ENCODE results near the gene RAB11A. TPM values are rescaled to one million over a fixed set of nuclear protein-coding genes. Genes with fewer than 3 reads are reported as not detected.

Gene RAB11A
- total and polyA plus RNA-seq, 2 donors, result 118 to 119 TPM

DNA sequence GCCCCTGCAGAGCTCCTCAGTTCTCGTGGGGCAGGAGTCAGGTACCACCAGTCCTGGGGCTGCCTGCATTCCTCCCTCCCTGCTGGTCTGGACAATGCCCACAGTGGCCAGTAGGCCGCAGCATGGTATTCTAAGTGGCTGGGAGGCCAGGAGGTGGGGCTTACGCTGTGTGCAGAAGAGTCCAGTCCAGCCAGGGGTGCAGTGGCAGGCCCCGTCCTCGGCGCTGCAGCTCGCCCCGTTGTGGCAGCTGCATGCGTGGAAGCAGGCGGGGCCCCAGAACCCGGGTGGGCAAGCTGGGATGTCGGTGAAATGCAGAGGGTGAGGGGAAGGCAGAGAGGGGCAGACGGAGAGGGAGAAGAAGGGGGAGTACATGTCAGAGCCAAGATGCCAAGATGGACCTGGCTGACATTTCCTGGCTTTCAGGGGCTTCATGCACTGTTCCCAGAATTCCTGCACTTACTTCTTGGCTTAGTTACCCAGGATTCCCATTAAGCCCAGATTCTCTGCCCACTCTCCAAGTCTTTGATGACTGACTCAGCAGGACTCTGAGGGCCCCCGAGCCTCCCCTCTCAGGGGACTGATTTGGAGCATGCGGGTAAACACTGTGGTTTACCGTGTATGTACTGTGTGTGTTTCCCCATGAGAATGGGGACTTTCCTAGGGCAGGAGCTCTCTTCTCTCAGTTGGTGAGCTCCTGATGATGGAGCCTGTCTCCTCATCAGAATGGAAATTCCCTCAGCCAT is 47.5 kb downstream of the RAB11A start:
- Histone ChIP-seq H3K27ac (ENCODE audit: low read depth in 1 of 2, low read length in 1 of 2) (no peak overlapping the region), H3K4me3 (ENCODE audit: low read length in 2 of 2) (no peak overlapping the region), H3K9me3 (ENCODE audit: control insufficient read depth in 2 of 2, insufficient read depth in 1 of 2, low read length in 1 of 2) (no peaks in the 10 kb centered on the region), H3K36me3 (ENCODE audit: control insufficient read depth in 2 of 2, insufficient read depth in 2 of 2, low read length in 1 of 2) (no peaks in the 10 kb centered on the region), H3K27me3 (ENCODE audit: control insufficient read depth in 2 of 2, insufficient read depth in 1 of 2, low read length in 1 of 2) (no peaks in the 10 kb centered on the region), H3K4me1 (ENCODE audit: control insufficient read depth in 2 of 2, insufficient read depth in 2 of 2, low read length in 2 of 2) (peaks cover 0 to 9% of the 10 kb centered on the region in 2 donors)
- DNase-seq (ENCODE audit: low read depth in 6 of 9, low spot score in 9 of 9), result peak in 1 of 9 donors; percentile 21
- 93% methylated on average over 16 of the region's 16 CpGs for WGBS

DNA sequence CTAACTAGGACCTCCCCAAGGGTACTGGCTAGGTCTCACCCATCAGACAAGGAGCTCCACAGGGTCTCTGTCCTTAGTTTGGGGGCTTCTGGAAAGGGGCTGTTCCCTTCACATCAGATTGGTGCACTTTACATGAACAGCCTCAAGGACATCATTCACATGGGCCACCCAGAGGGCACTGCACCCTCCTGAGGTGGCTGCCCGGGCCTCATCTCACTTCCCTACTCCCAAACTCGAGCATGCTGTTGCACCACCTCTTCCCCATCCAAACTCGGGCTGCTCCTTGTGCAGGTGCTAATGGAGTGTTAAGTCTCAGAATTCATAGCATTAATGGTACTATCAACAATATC is 48.1 kb downstream of the RAB11A start:
- H3K36me3 ChIP-seq (ENCODE audit: control insufficient read depth in 2 of 2, insufficient read depth in 2 of 2, low read length in 1 of 2), result no peaks in the 10 kb centered on the region
- H3K27me3 ChIP-seq (ENCODE audit: control insufficient read depth in 2 of 2, insufficient read depth in 1 of 2, low read length in 1 of 2), result no peaks in the 10 kb centered on the region
- H3K9me3 ChIP-seq (ENCODE audit: control insufficient read depth in 2 of 2, insufficient read depth in 1 of 2, low read length in 1 of 2), result no peaks in the 10 kb centered on the region
- no peak overlapping the region for H3K27ac ChIP-seq (ENCODE audit: low read depth in 1 of 2, low read length in 1 of 2)
- DNase-seq (ENCODE audit: low read depth in 6 of 9, low spot score in 9 of 9), result no peak
- peaks cover 0 to 9% of the 10 kb centered on the region in 2 donors for H3K4me1 ChIP-seq (ENCODE audit: control insufficient read depth in 2 of 2, insufficient read depth in 2 of 2, low read length in 2 of 2)
- H3K4me3 ChIP-seq (ENCODE audit: low read length in 2 of 2), result no peak overlapping the region
- 95% methylated on average over 3 of the region's 3 CpGs for WGBS

DNA sequence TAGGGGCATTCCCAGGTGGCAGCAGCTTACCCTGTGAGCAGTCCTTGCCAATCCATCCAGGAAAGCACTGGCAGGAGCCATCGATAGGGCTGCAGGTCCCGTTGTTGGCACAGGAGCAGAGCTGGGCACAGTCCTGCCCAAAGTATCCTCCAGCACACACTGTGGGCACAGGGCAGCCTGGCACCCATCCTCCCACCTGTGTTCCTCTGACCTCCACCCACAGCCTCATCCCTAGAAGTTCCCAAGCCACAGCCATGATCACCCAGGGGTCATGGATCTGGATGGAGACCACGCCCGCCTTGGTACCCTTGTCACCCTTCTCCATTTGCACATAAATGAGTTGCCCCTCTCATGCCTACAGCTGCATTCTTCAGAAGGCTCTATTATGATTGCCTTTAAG is 48.6 kb downstream of the RAB11A start:
- H3K4me1 ChIP-seq (ENCODE audit: control insufficient read depth in 2 of 2, insufficient read depth in 2 of 2, low read length in 2 of 2), result peaks cover 0 to 9% of the 10 kb centered on the region in 2 donors
- no peak overlapping the region for H3K4me3 ChIP-seq (ENCODE audit: low read length in 2 of 2)
- H3K27me3 ChIP-seq (ENCODE audit: control insufficient read depth in 2 of 2, insufficient read depth in 1 of 2, low read length in 1 of 2), result no peaks in the 10 kb centered on the region
- H3K27ac ChIP-seq (ENCODE audit: low read depth in 1 of 2, low read length in 1 of 2), result no peak overlapping the region
- 100% methylated on average over 4 of the region's 4 CpGs for WGBS
- H3K9me3 ChIP-seq (ENCODE audit: control insufficient read depth in 2 of 2, insufficient read depth in 1 of 2, low read length in 1 of 2), result no peaks in the 10 kb centered on the region
- DNase-seq (ENCODE audit: low read depth in 6 of 9, low spot score in 9 of 9), result no peak
- no peaks in the 10 kb centered on the region for H3K36me3 ChIP-seq (ENCODE audit: control insufficient read depth in 2 of 2, insufficient read depth in 2 of 2, low read length in 1 of 2)

DNA sequence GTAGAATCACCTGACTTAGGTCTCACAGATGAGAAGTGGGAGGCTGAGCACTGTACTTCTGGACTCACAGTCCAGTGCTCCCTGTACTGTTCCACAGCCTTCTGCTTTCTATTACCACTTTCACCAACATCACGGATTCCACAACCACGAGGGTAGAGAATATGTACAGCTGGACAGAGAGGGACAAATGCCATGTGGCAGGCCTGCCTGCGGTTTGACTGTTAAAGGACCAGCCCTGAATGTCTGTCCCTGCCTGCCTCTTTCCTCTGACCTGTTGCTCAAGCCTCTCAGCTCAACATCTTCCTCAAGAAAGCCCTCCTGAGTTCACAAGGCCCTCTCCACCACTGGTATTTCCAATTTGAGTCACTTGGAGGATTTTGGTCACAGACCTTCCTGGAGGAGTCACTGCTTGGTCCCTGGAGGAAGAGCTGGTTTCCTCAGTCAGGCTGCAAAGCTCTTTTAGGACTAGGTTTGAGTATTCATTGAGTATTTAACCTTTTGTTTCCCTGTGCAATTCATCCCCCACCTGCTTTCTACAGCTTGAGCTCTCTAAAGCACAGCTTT is 49.1 kb downstream of the RAB11A start:
- 95% methylated on average over 3 of the region's 3 CpGs for WGBS
- no peak overlapping the region for H3K4me3 ChIP-seq (ENCODE audit: low read length in 2 of 2)
- no peak for DNase-seq (ENCODE audit: low read depth in 6 of 9, low spot score in 9 of 9)
- H3K4me1 ChIP-seq (ENCODE audit: control insufficient read depth in 2 of 2, insufficient read depth in 2 of 2, low read length in 2 of 2), result peaks cover 0 to 9% of the 10 kb centered on the region in 2 donors
- no peaks in the 10 kb centered on the region for H3K27me3 ChIP-seq (ENCODE audit: control insufficient read depth in 2 of 2, insufficient read depth in 1 of 2, low read length in 1 of 2)
- H3K36me3 ChIP-seq (ENCODE audit: control insufficient read depth in 2 of 2, insufficient read depth in 2 of 2, low read length in 1 of 2), result no peaks in the 10 kb centered on the region
- no peaks in the 10 kb centered on the region for H3K9me3 ChIP-seq (ENCODE audit: control insufficient read depth in 2 of 2, insufficient read depth in 1 of 2, low read length in 1 of 2)
- H3K27ac ChIP-seq (ENCODE audit: low read depth in 1 of 2, low read length in 1 of 2), result no peak overlapping the region

DNA sequence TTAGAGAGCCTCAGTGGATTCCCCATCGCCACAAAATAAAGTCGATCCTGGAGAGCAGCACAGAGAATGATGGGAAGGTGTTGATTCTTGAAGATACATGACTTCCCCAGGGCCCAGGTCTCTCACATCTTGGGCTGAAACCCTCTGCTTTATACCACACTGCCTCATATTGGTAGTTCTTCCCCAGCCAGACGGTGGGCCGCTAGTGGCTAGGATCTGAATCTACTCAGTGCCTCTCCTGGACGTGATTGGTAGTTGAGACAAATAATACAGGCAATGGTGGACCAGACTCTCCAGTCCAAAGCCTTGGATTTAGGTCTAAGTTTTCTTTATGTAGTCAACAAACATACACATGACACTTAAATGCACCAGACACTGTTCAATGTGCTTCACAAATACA is 49.7 kb downstream of the RAB11A start:
- WGBS, result over 99% methylated on average over 5 of the region's 5 CpGs
- Histone ChIP-seq H3K4me3 (ENCODE audit: low read length in 2 of 2) (no peak overlapping the region), H3K4me1 (ENCODE audit: control insufficient read depth in 2 of 2, insufficient read depth in 2 of 2, low read length in 2 of 2) (peaks cover 0 to 9% of the 10 kb centered on the region in 2 donors), H3K27me3 (ENCODE audit: control insufficient read depth in 2 of 2, insufficient read depth in 1 of 2, low read length in 1 of 2) (no peaks in the 10 kb centered on the region), H3K36me3 (ENCODE audit: control insufficient read depth in 2 of 2, insufficient read depth in 2 of 2, low read length in 1 of 2) (no peaks in the 10 kb centered on the region), H3K9me3 (ENCODE audit: control insufficient read depth in 2 of 2, insufficient read depth in 1 of 2, low read length in 1 of 2) (no peaks in the 10 kb centered on the region), H3K27ac (ENCODE audit: low read depth in 1 of 2, low read length in 1 of 2) (no peak overlapping the region)
- no peak for DNase-seq (ENCODE audit: low read depth in 6 of 9, low spot score in 9 of 9)

DNA sequence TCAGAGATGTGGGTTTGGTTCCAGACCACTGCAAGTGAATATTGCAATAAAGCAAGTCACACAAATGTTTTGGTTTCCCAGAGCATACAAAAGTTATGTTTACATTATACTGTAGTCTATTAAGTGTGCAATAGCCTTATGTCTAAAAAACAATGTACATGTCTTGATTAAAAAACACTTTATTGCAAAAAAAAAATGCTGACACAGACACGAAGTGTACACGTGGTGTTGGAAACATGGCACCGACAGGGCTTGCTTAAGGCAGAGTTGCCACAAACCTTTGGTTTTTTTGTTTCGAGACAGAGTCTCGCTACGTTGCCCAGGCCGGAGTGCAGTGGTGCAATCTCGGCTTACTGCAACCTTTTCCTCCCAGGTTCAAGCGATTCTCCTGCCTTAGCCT is 50.1 kb downstream of the RAB11A start:
- H3K36me3 ChIP-seq (ENCODE audit: control insufficient read depth in 2 of 2, insufficient read depth in 2 of 2, low read length in 1 of 2), result no peaks in the 10 kb centered on the region
- 97% methylated on average over 9 of the region's 9 CpGs for WGBS
- H3K4me1 ChIP-seq (ENCODE audit: control insufficient read depth in 2 of 2, insufficient read depth in 2 of 2, low read length in 2 of 2), result peaks cover 0 to 9% of the 10 kb centered on the region in 2 donors
- H3K9me3 ChIP-seq (ENCODE audit: control insufficient read depth in 2 of 2, insufficient read depth in 1 of 2, low read length in 1 of 2), result no peaks in the 10 kb centered on the region
- DNase-seq (ENCODE audit: low read depth in 6 of 9, low spot score in 9 of 9), result no peak
- no peak overlapping the region for H3K27ac ChIP-seq (ENCODE audit: low read depth in 1 of 2, low read length in 1 of 2)
- no peaks in the 10 kb centered on the region for H3K27me3 ChIP-seq (ENCODE audit: control insufficient read depth in 2 of 2, insufficient read depth in 1 of 2, low read length in 1 of 2)
- H3K4me3 ChIP-seq (ENCODE audit: low read length in 2 of 2), result no peak overlapping the region

DNA sequence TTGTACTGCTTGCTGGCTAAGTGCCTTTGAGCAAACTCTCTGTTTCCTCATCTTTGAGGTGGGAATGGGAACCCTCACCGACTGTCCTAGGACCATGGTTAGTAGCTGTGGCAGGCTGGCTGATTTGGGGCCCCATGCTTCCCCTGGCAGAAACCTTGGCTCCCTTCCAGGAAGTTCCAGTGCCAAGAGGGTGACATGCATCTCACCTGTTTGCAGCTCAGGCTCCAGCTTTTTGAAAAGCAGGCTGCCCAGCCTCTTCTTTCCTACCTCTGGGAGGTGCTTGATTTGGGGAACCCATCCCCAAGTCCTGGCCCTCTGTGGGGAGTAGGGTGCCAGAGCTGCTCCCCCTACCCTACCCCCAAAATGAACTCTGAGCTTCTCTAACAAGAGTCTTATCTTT is 50.8 kb downstream of the RAB11A start:
- Histone ChIP-seq H3K36me3 (ENCODE audit: control insufficient read depth in 2 of 2, insufficient read depth in 2 of 2, low read length in 1 of 2) (no peaks in the 10 kb centered on the region), H3K27ac (ENCODE audit: low read depth in 1 of 2, low read length in 1 of 2) (no peak overlapping the region), H3K4me1 (ENCODE audit: control insufficient read depth in 2 of 2, insufficient read depth in 2 of 2, low read length in 2 of 2) (peaks cover 0 to 9% of the 10 kb centered on the region in 2 donors), H3K9me3 (ENCODE audit: control insufficient read depth in 2 of 2, insufficient read depth in 1 of 2, low read length in 1 of 2) (no peaks in the 10 kb centered on the region), H3K4me3 (ENCODE audit: low read length in 2 of 2) (no peak overlapping the region), H3K27me3 (ENCODE audit: control insufficient read depth in 2 of 2, insufficient read depth in 1 of 2, low read length in 1 of 2) (no peaks in the 10 kb centered on the region)
- WGBS, result 16% methylated on average over 1 of the region's 1 CpG
- DNase-seq (ENCODE audit: low read depth in 6 of 9, low spot score in 9 of 9), result no peak

DNA sequence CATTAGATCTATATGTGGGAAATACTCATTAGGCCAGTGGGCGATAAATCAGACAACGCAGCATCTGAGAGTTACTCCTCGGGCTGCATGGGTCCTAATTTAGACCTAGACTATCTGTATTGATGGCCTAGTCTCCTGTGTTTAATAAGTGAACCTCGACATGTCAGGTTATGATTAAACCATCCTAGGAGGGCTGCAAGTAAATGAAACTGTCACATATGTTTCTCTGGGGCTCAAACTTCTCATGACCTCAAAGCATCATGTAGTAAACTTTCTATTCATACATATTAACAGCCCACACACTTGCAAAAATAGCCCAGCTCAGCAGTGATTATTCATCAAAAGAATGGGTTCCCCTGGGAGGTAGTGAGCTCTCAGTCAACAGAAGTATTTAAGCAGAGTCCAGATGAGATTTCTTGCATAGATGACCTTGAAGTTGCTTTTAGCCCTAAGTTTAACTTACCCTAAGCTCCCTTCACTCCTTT is 51.6 kb downstream of the RAB11A start:
- H3K27ac ChIP-seq (ENCODE audit: low read depth in 1 of 2, low read length in 1 of 2), result no peak overlapping the region
- H3K4me3 ChIP-seq (ENCODE audit: low read length in 2 of 2), result no peak overlapping the region
- no peaks in the 10 kb centered on the region for H3K27me3 ChIP-seq (ENCODE audit: control insufficient read depth in 2 of 2, insufficient read depth in 1 of 2, low read length in 1 of 2)
- H3K4me1 ChIP-seq (ENCODE audit: control insufficient read depth in 2 of 2, insufficient read depth in 2 of 2, low read length in 2 of 2), result peaks cover 0 to 2% of the 10 kb centered on the region in 2 donors
- 94% methylated on average over 4 of the region's 4 CpGs for WGBS
- H3K9me3 ChIP-seq (ENCODE audit: control insufficient read depth in 2 of 2, insufficient read depth in 1 of 2, low read length in 1 of 2), result no peaks in the 10 kb centered on the region
- DNase-seq (ENCODE audit: low read depth in 6 of 9, low spot score in 9 of 9), result no peak
- no peaks in the 10 kb centered on the region for H3K36me3 ChIP-seq (ENCODE audit: control insufficient read depth in 2 of 2, insufficient read depth in 2 of 2, low read length in 1 of 2)

DNA sequence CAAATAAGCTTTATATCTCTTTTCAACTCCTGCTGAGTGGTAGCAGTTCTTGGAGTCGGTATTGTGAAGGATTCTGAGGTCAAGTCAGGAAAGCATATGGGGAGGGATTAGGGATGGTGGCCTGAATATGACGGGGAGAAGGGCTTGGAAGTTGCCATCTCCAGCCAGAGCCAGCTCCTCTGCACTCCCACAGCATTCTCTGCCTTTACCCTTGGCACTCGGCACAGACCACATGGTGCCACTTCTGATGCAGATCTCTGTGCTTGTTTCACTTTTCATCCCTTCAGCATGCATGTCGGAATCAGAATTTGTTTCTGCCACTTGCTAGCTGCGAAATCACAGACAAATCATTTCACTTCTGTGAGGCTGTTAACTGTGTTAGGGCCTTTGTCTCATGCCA is 52.5 kb downstream of the RAB11A start:
- WGBS, result 97% methylated on average over 5 of the region's 5 CpGs
- Histone ChIP-seq H3K9me3 (ENCODE audit: control insufficient read depth in 2 of 2, insufficient read depth in 1 of 2, low read length in 1 of 2) (no peaks in the 10 kb centered on the region), H3K27ac (ENCODE audit: low read depth in 1 of 2, low read length in 1 of 2) (no peak overlapping the region), H3K4me3 (ENCODE audit: low read length in 2 of 2) (no peak overlapping the region), H3K27me3 (ENCODE audit: control insufficient read depth in 2 of 2, insufficient read depth in 1 of 2, low read length in 1 of 2) (no peaks in the 10 kb centered on the region), H3K36me3 (ENCODE audit: control insufficient read depth in 2 of 2, insufficient read depth in 2 of 2, low read length in 1 of 2) (no peaks in the 10 kb centered on the region), H3K4me1 (ENCODE audit: control insufficient read depth in 2 of 2, insufficient read depth in 2 of 2, low read length in 2 of 2) (no peaks in the 10 kb centered on the region)
- DNase-seq (ENCODE audit: low read depth in 6 of 9, low spot score in 9 of 9), result no peak

Measured in thymus (tissue), 11 donors.